Measurements from ENCODE around the gene SSTR1.

Gene SSTR1

GRCh38 chr14:38203929-38204718 is 3.6 kb upstream of the SSTR1 start:
- DNase-seq: no peak

GRCh38 chr14:38204719-38205115 is 3.0 kb upstream of the SSTR1 start:
- no peak for DNase-seq

GRCh38 chr14:38205119-38205813 is 2.4 kb upstream of the SSTR1 start:
- DNase-seq: no peak

GRCh38 chr14:38205949-38206665 is 1.6 kb upstream of the SSTR1 start:
- no peak for DNase-seq

- no peak for DNase-seq
Measured at GRCh38 chr14:38206689-38207376, 871 bp upstream of the SSTR1 start.

GRCh38 chr14:38207377-38207735 is 348 bp upstream of the SSTR1 start:
- no peak for DNase-seq

- no peak for DNase-seq
Measured at GRCh38 chr14:38208618-38209562, 1.2 kb downstream of the SSTR1 start.

GRCh38 chr14:38209572-38210557 is 2.2 kb downstream of the SSTR1 start:
- DNase-seq: no peak

- DNase-seq: no peak
Measured at GRCh38 chr14:38210587-38211216, 3.0 kb downstream of the SSTR1 start.

GRCh38 chr14:38211255-38211735 is 3.6 kb downstream of the SSTR1 start:
- DNase-seq: no peak

- no peak for DNase-seq
Measured at GRCh38 chr14:38212111-38212510, 4.4 kb downstream of the SSTR1 start.

GRCh38 chr14:38213001-38213400 is 5.3 kb downstream of the SSTR1 start:
- DNase-seq: no peak

- DNase-seq: no peak
Measured at GRCh38 chr14:38217553-38217952, 9.8 kb downstream of the SSTR1 start.

GRCh38 chr14:38221077-38221476 is 13.4 kb downstream of the SSTR1 start:
- DNase-seq: no peak

GRCh38 chr14:38224338-38224737 is 16.6 kb downstream of the SSTR1 start:
- no peak for DNase-seq

GRCh38 chr14:38225946-38226345 is 18.2 kb downstream of the SSTR1 start:
- DNase-seq: no peak

- DNase-seq: no peak
Measured at GRCh38 chr14:38226366-38226765, 18.7 kb downstream of the SSTR1 start.

- DNase-seq: no peak
Measured at GRCh38 chr14:38233218-38233617, 25.5 kb downstream of the SSTR1 start.

- no peak for DNase-seq
Measured at GRCh38 chr14:38238332-38238731, 30.6 kb downstream of the SSTR1 start.

GRCh38 chr14:38238878-38239277 is 31.2 kb downstream of the SSTR1 start:
- no peak for DNase-seq
